Upper lobe of left lung (tissue), 4 donors: ENCODE measurements around the gene PLB1.

ENCODE experiments used
- CTCF ChIP-seq, 6 experiments: fragments of 450-650 bp in 4 of 6; fragments of 200-600 bp in 2 of 6; sonication (generic) in 2 of 6; IDR thresholded peaks; one replicate each; pipeline ENCODE4 v1.5.1; 2016 to 2019; ENCODE audit warnings: antibody characterized with exemption in 6 of 6
- POLR2A ChIP-seq, 4 donors: fragments of 450-650 bp; IDR thresholded peaks; one replicate each; pipeline ENCODE4 v1.5.1; 2016 to 2017; ENCODE audit warnings: antibody characterized with exemption in 4 of 4, mild to moderate bottlenecking in 2 of 4
- POLR2AphosphoS5 ChIP-seq, 2 donors: sonication (generic); formaldehyde crosslinking; IDR thresholded peaks; one replicate each; pipeline ENCODE4 v1.5.1; 2017; ENCODE audit warnings: antibody characterized with exemption in 2 of 2

GRCh38 chr2:28570431-28570830 lies 74.6 kb downstream of the PLB1 start:
- TF ChIP-seq CTCF (IDR thresholded peaks at IDR 0.05), result no peak
- no peak for TF ChIP-seq POLR2AphosphoS5 (IDR thresholded peaks at IDR 0.05)
- TF ChIP-seq POLR2A (IDR thresholded peaks at IDR 0.05), result no peak
